ENCODE measurements around the gene TIGIT. TPM values are rescaled to one million over a fixed set of nuclear protein-coding genes. Genes with fewer than 3 reads are reported as not detected.

TIGIT gene
- total RNA-seq, 6 experiments from 2014 or later = not detected

DNA sequence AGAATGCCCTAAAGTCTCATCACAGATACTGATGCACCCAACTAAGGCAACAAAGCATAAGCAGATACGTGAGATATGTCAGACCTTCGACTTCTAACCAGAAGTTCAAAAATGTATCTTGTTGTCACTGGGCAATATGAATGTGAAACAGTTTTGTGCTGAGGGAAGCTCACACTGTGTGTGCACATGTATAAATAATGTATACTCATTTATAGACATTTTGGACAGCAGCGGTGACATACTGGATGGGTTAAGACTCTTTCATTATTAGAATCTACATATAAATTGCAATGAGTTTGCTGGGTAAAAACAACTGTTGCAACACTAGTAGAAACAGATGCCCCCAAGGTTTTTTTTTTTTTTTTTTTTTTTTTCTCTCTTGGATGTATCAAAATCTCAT is 37.9 kb downstream of the TIGIT start:
- DNase-seq = no peak

DNA sequence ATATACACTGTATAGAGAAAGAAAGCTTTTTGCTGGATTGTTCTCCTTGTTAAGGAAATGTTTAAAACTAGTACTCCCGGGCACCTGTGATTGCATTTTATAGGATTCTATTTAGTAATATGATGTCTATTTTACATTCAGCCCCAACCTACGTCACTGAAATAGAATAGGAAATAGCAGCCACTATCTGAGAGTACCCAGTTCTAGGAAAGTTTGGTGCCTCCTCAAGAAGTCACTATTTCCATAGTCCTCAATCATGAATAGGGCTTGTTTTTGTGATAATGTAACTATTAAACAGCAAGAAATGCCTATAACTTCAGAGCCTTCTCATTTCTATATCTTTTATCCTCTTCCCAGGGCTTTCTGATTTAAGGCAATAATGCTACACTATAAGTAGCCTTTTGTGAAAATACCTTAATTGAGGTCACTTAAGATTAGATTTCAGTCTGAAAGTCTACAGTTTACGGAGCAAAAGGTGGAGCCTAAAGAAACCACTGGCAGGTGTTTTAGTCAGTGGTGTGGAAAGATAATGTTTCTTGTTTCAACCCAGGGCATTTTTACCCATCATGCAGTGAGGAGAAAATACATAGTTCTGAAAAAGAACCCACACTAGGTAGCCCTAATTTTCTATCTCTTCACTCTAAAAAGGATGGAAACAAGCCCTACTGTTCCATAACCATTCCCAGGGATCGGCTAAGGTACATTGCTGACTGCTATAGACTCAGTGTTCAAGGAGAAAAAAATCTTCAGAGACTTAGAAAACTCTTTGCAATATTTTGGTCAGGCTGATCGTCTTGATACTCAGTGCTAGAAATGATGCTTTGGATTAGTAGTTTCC is 38.7 kb downstream of the TIGIT start:
- Mint-ChIP-seq H3K27me3 (ENCODE audit: insufficient read depth) (no peaks in the 10 kb centered on the region), H3K36me3 (ENCODE audit: low read depth) (peaks cover 18% of the 10 kb centered on the region)
- TF ChIP-seq, protein P1, sequence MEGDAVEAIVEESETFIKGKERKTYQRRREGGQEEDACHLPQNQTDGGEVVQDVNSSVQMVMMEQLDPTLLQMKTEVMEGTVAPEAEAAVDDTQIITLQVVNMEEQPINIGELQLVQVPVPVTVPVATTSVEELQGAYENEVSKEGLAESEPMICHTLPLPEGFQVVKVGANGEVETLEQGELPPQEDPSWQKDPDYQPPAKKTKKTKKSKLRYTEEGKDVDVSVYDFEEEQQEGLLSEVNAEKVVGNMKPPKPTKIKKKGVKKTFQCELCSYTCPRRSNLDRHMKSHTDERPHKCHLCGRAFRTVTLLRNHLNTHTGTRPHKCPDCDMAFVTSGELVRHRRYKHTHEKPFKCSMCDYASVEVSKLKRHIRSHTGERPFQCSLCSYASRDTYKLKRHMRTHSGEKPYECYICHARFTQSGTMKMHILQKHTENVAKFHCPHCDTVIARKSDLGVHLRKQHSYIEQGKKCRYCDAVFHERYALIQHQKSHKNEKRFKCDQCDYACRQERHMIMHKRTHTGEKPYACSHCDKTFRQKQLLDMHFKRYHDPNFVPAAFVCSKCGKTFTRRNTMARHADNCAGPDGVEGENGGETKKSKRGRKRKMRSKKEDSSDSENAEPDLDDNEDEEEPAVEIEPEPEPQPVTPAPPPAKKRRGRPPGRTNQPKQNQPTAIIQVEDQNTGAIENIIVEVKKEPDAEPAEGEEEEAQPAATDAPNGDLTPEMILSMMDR (IDR thresholded peaks at IDR 0.05) = no peak

More for the DNA sequence above, 37.9 kb downstream of the TIGIT start:
- TF ChIP-seq, protein P1 (IDR thresholded peaks at IDR 0.05) = no peak
- H3K27me3 Mint-ChIP-seq (ENCODE audit: insufficient read depth) = no peaks in the 10 kb centered on the region
- H3K9me3 Mint-ChIP-seq = no peaks in the 10 kb centered on the region
- H3K27ac Mint-ChIP-seq = no peak overlapping the region
- no peaks in the 10 kb centered on the region for H3K4me1 Mint-ChIP-seq (ENCODE audit: low read depth)
- H3K4me3 Mint-ChIP-seq = no peak overlapping the region
- H3K36me3 Mint-ChIP-seq (ENCODE audit: low read depth) = peaks cover 18% of the 10 kb centered on the region

DNA sequence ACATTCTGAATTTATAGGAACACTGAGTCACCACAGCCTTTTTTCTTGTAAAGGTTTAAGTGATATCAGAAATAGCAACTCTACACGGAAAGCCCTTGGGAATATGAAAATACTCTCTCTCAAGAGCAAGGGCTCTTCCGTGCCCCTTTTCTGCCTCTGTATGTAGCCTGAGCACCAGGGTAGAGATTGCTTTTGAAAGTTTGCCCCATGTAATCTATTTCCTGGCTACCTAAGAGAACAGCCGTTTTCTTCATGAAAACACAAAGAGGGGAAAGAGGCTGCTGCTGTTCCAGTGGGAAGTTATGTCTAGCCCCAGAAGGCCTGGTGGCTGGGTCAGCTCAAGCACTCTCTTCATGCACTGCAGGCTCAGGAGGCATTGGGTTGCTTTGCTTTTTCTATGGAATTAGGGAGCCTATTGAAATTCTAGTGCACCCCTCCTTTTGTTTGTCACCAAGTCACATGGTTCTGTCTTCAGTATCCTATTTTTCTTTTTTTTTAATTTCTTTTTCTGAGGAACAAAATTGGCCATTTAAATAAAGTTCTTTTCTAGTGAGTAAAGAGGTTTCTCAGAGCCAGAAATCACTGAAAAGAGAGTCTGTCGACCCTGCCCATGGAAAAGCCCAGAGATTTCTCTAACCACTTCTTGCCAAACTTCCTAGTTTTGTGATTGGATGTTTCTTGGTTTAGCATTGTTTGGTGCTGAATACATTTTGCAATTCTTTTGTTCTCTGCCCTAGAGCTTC is 39.5 kb downstream of the TIGIT start:
- TF ChIP-seq, protein P1 (IDR thresholded peaks at IDR 0.05) = no peak
- Mint-ChIP-seq H3K9me3 (no peaks in the 10 kb centered on the region), H3K27ac (no peak overlapping the region), H3K4me1 (ENCODE audit: low read depth) (no peaks in the 10 kb centered on the region), H3K36me3 (ENCODE audit: low read depth) (peaks cover 23% of the 10 kb centered on the region), H3K4me3 (no peak overlapping the region), H3K27me3 (ENCODE audit: insufficient read depth) (no peaks in the 10 kb centered on the region)
- DNase-seq = no peak

More for the DNA sequence above, 38.7 kb downstream of the TIGIT start:
- H3K4me3 Mint-ChIP-seq = no peak overlapping the region
- H3K9me3 Mint-ChIP-seq = no peaks in the 10 kb centered on the region
- no peaks in the 10 kb centered on the region for H3K4me1 Mint-ChIP-seq (ENCODE audit: low read depth)
- no peak overlapping the region for H3K27ac Mint-ChIP-seq
- no peak for DNase-seq

- Mint-ChIP-seq H3K9me3 (no peaks in the 10 kb centered on the region), H3K27me3 (ENCODE audit: insufficient read depth) (no peaks in the 10 kb centered on the region), H3K4me3 (no peak overlapping the region), H3K36me3 (ENCODE audit: low read depth) (peaks cover 21% of the 10 kb centered on the region), H3K27ac (no peak overlapping the region), H3K4me1 (ENCODE audit: low read depth) (no peaks in the 10 kb centered on the region)
- TF ChIP-seq, protein P1 (IDR thresholded peaks at IDR 0.05) = no peak
- DNase-seq = no peak
Measured at GRCh38 chr3:114333923-114334240, 40.1 kb downstream of the TIGIT start.

- Mint-ChIP-seq H3K36me3 (ENCODE audit: low read depth) (peaks cover 18% of the 10 kb centered on the region), H3K4me1 (ENCODE audit: low read depth) (no peaks in the 10 kb centered on the region), H3K9me3 (no peaks in the 10 kb centered on the region), H3K27ac (no peak overlapping the region), H3K27me3 (ENCODE audit: insufficient read depth) (no peaks in the 10 kb centered on the region), H3K4me3 (no peak overlapping the region)
- DNase-seq = no peak
- TF ChIP-seq, protein P1 (IDR thresholded peaks at IDR 0.05) = peak; percentile 81
Measured at GRCh38 chr3:114336122-114336697, 42.4 kb downstream of the TIGIT start.

Measured in HFFc6 (cell line).